Suprapubic skin (tissue), 4 donors: ENCODE data around the gene TSNAX. TPM values are rescaled to one million over a fixed set of nuclear protein-coding genes. Genes with fewer than 3 reads are reported as not detected.

ENCODE experiments used
- DNase-seq, 2 donors: peaks; one replicate each; pipeline ENCODE4 v3.0.0-alpha.2; 2019; ENCODE audit warnings: low spot score in 2 of 2
- H3K27ac ChIP-seq: fragments of 200-600 bp; sonication (generic); one replicate; pipeline ENCODE4 v1.5.1; 2019
- H3K27me3 ChIP-seq: fragments of 200-600 bp; sonication (generic); one replicate; pipeline ENCODE4 v1.5.1; 2019
- H3K36me3 ChIP-seq: fragments of 200-600 bp; sonication (generic); one replicate; pipeline ENCODE4 v1.5.1; 2019
- H3K4me1 ChIP-seq: fragments of 200-600 bp; sonication (generic); one replicate; pipeline ENCODE4 v1.5.1; 2019
- H3K4me3 ChIP-seq: fragments of 200-600 bp; sonication (generic); one replicate; pipeline ENCODE4 v1.5.1; 2019; ENCODE audit warnings: mild to moderate bottlenecking
- H3K9me3 ChIP-seq: fragments of 200-600 bp; sonication (generic); one replicate; pipeline ENCODE4 v1.5.1; 2019
- EP300 ChIP-seq: sonication (generic); formaldehyde crosslinking; IDR thresholded peaks from one replicate; pipeline ENCODE4 v1.6.1; 2017; ENCODE audit warnings: antibody characterized with exemption
- POLR2A ChIP-seq, 2 donors: fragments of 450-650 bp; IDR thresholded peaks; one replicate each; pipeline ENCODE4 v1.6.1; 2017; ENCODE audit warnings: antibody characterized with exemption in 2 of 2, mild to moderate bottlenecking in 2 of 2, moderate library complexity in 2 of 2
- POLR2AphosphoS5 ChIP-seq, 3 donors: sonication (generic); formaldehyde crosslinking; IDR thresholded peaks; one replicate each; pipeline ENCODE4 v1.6.1; 2017; ENCODE audit warnings: antibody characterized with exemption in 3 of 3
- WGBS: methylation state at CpG from one replicate; pipeline ENCODE4 v1.1.5; 2018; 5-methylcytosine and 5-hydroxymethylcytosine counted together
- total RNA-seq, 4 donors: library from RNA; depleted of rRNA; stranded (reverse); fragments of >200 nt; gene quantifications; one replicate each; pipeline ENCODE4 v1.1.0, GENCODE V29; 2016
- TF ChIP-seq, protein P1 (sequence below), 2 donors: fragments of 200-600 bp in 1 of 2; fragments of 450-650 bp in 1 of 2; sonication (generic) in 1 of 2; IDR thresholded peaks; one replicate each; pipeline ENCODE4 v1.5.1; 2016 to 2019; ENCODE audit warnings: antibody characterized with exemption in 2 of 2, mild to moderate bottlenecking in 1 of 2, moderate library complexity in 1 of 2

TSNAX gene
- total RNA-seq, 4 donors from 2014 or later, result 18.8 to 36.4 (median 25.4) TPM

DNA sequence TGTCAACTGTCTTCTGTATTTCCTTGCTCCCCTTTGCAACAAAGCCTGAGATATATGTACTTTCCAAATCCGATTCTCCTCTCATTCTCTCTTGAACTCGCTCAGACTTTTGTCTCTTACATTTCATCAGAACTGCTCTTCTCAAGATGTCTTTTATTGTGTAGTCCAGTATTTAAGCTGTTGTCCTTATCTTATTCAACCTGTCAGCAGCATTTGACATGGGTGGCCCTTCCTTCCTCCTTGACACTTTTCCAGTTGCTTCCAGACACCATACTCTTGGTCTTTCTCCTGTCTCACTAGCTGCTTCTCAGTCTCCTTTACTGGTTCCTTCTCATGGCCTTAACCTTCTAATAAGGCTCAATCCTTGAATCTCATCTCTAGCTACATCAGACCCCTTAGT is 47.0 kb downstream of the TSNAX start:
- H3K27me3 ChIP-seq, result no peaks in the 10 kb centered on the region
- no peaks in the 10 kb centered on the region for H3K9me3 ChIP-seq
- no peak overlapping the region for H3K4me3 ChIP-seq
- peaks cover 10% of the 10 kb centered on the region for H3K4me1 ChIP-seq
- no peak overlapping the region for H3K27ac ChIP-seq
- H3K36me3 ChIP-seq, result no peaks in the 10 kb centered on the region
- DNase-seq, result no peak
- TF ChIP-seq POLR2AphosphoS5 (IDR thresholded peaks at IDR 0.05), result no peak
- TF ChIP-seq, protein P1, sequence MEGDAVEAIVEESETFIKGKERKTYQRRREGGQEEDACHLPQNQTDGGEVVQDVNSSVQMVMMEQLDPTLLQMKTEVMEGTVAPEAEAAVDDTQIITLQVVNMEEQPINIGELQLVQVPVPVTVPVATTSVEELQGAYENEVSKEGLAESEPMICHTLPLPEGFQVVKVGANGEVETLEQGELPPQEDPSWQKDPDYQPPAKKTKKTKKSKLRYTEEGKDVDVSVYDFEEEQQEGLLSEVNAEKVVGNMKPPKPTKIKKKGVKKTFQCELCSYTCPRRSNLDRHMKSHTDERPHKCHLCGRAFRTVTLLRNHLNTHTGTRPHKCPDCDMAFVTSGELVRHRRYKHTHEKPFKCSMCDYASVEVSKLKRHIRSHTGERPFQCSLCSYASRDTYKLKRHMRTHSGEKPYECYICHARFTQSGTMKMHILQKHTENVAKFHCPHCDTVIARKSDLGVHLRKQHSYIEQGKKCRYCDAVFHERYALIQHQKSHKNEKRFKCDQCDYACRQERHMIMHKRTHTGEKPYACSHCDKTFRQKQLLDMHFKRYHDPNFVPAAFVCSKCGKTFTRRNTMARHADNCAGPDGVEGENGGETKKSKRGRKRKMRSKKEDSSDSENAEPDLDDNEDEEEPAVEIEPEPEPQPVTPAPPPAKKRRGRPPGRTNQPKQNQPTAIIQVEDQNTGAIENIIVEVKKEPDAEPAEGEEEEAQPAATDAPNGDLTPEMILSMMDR (IDR thresholded peaks at IDR 0.05), result no peak
- no peak for TF ChIP-seq POLR2A (IDR thresholded peaks at IDR 0.05)
- 94% methylated on average over 2 of the region's 2 CpGs for WGBS

DNA sequence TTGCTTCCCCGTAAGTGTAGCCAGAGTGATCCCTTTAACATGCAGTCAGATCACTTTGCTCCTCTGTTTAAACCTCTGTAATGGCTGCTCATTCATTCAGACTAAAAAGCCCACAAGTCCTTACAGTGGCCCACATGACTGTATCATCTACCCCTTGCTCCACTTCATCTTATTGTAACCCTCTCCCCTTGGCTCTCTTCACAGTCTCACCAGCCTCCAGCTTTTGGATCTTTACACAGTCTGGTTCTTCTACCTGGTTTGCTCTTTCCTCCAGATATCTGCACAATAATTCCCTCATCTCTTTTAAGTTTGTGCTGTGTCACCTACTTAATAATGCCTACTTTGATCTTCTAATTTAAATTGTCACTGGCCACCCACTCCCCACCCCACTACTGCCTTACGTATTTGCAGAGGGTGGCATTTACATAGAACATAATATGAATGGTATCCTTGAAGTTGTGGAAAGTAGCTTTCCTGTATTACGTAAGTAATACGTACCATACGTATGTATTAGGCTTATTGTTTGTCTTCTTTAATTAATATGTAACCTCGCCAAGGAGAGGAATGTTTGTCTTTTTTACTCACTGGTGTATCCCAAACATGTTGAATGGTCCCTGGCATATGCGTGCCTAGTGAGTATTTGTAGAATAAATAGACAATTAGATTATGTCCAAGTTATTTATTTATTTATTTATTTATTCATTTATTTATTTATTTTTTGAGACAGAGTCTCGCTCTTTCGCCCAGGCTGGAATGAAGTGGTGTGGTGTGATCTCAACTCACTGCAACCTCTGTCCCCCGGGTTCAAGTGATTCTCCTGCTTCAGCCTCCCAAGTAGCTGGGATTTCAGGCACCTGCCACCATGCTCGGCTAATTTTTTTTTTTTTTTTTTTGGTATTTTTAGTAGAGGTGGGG is 48.6 kb downstream of the TSNAX start:
- no peaks in the 10 kb centered on the region for H3K27me3 ChIP-seq
- peaks cover 3% of the 10 kb centered on the region for H3K4me1 ChIP-seq
- no peak overlapping the region for H3K4me3 ChIP-seq
- H3K9me3 ChIP-seq, result no peaks in the 10 kb centered on the region
- no peaks in the 10 kb centered on the region for H3K36me3 ChIP-seq
- no peak for TF ChIP-seq EP300
- no peak for TF ChIP-seq POLR2A (IDR thresholded peaks at IDR 0.05)
- TF ChIP-seq POLR2AphosphoS5 (IDR thresholded peaks at IDR 0.05), result no peak
- TF ChIP-seq, protein P1 (IDR thresholded peaks at IDR 0.05), result no peak
- WGBS, result 78% methylated on average over 11 of the region's 11 CpGs
- DNase-seq, result no peak
- H3K27ac ChIP-seq, result no peak overlapping the region

DNA sequence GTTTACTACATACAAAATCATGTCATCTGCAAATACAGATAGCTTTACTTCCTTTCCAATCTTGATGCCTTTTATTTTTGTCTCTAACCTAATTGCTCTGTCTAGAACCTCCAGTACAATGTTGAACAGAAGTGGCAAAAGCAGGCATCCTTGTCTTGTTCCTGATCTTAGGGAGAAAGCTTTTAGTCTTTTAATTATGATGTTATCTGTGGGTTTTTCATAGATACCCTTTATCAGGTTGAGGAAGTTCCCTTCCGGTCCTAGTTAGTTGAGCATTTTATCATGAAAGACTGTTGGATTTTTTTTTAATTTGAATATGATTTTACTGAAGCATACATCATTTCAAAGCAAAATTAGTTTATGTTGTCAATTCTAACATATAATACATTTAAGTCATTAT is 52.4 kb downstream of the TSNAX start:
- DNase-seq, result no peak
- Histone ChIP-seq H3K4me3 (no peak overlapping the region), H3K36me3 (no peaks in the 10 kb centered on the region), H3K27ac (no peak overlapping the region), H3K4me1 (no peaks in the 10 kb centered on the region), H3K9me3 (no peaks in the 10 kb centered on the region), H3K27me3 (no peaks in the 10 kb centered on the region)
- TF ChIP-seq EP300, result no peak
- no peak for TF ChIP-seq POLR2A (IDR thresholded peaks at IDR 0.05)
- no peak for TF ChIP-seq POLR2AphosphoS5 (IDR thresholded peaks at IDR 0.05)
- TF ChIP-seq, protein P1 (IDR thresholded peaks at IDR 0.05), result no peak
- WGBS, result 86% methylated on average over 1 of the region's 1 CpG

DNA sequence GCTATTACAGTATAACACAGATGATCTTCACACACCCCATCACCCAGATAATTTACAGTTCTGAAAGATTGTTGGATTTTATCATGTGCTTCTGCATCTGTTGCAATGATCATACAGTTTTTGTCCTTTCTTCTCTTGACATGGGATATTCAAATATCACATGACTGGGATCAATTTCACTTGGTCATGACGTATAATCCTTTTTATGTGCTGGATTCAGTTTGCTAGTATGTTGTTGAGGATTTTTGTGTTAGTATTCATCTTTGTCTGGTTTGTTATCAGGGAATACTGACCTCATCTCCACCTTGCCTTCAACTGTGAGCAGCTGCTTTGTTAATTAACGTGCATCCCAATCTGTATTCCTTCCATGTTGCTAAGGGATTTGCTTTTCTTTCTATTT is 53.4 kb downstream of the TSNAX start:
- WGBS, result 73% methylated on average over 2 of the region's 2 CpGs
- H3K27ac ChIP-seq, result no peak overlapping the region
- no peaks in the 10 kb centered on the region for H3K36me3 ChIP-seq
- TF ChIP-seq, protein P1 (IDR thresholded peaks at IDR 0.05), result no peak
- no peak for TF ChIP-seq POLR2A (IDR thresholded peaks at IDR 0.05)
- TF ChIP-seq EP300, result no peak
- TF ChIP-seq POLR2AphosphoS5 (IDR thresholded peaks at IDR 0.05), result no peak
- DNase-seq, result no peak
- no peaks in the 10 kb centered on the region for H3K9me3 ChIP-seq
- no peaks in the 10 kb centered on the region for H3K4me1 ChIP-seq
- H3K4me3 ChIP-seq, result no peak overlapping the region
- no peaks in the 10 kb centered on the region for H3K27me3 ChIP-seq

DNA sequence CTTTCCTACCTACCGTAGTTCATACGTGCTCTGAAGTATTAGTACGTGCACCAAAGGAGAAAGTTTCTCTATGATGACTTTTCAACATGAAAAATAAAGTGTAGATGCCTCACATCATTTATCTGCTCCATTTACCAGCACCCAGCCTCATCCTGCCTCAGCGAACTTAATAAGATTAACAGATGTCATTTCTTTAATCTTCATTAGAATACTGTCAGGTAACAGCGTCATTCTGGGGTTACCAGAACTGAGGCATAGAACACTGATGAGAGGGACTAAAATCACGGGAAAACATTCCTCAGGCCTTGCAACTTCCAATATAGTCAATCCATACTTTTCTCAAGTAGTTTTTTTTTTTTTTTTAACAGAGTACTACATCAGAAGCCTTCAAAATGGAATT is 54.9 kb downstream of the TSNAX start:
- Histone ChIP-seq H3K9me3 (no peaks in the 10 kb centered on the region), H3K4me3 (no peak overlapping the region), H3K4me1 (no peaks in the 10 kb centered on the region), H3K36me3 (no peaks in the 10 kb centered on the region), H3K27ac (no peak overlapping the region), H3K27me3 (no peaks in the 10 kb centered on the region)
- WGBS, result 92% methylated on average over 6 of the region's 6 CpGs
- DNase-seq, result no peak
- TF ChIP-seq, protein P1 (IDR thresholded peaks at IDR 0.05), result no peak
- no peak for TF ChIP-seq POLR2AphosphoS5 (IDR thresholded peaks at IDR 0.05)
- no peak for TF ChIP-seq POLR2A (IDR thresholded peaks at IDR 0.05)
- no peak for TF ChIP-seq EP300
